ENCODE results near the gene STRN.
"Not testable (repeated sequence)": the region's sequence is repeated elsewhere in the genome, so short reads cannot be mapped to it uniquely, and the experiment has no call there.

Gene STRN

GRCh38 chr2:36966370-36967235, at the start of gene STRN:
TSS of gene STRN (minus strand) at chr2:36966536. CDS start at chr2:36966463, 73 bp downstream.
- DNase-seq (ENCODE audit: low read depth) = peak; percentile 89

GRCh38 chr2:37013315-37013641, 46.9 kb upstream of the STRN start:
- DNase-seq (ENCODE audit: low read depth) = no peak

- DNase-seq (ENCODE audit: low read depth) = no peak
Observed at GRCh38 chr2:37011130-37011529, 44.8 kb upstream of the STRN start.

- DNase-seq (ENCODE audit: low read depth) = peak; percentile 8
Observed at GRCh38 chr2:37005118-37005868, 39.0 kb upstream of the STRN start.

GRCh38 chr2:37000988-37001556, 34.7 kb upstream of the STRN start:
- no peak for DNase-seq (ENCODE audit: low read depth)

- no peak for DNase-seq (ENCODE audit: low read depth)
Observed at GRCh38 chr2:37000318-37000717, 34.0 kb upstream of the STRN start.

GRCh38 chr2:36999416-36999815, 33.1 kb upstream of the STRN start:
- DNase-seq (ENCODE audit: low read depth) = not testable (repeated sequence)

- DNase-seq (ENCODE audit: low read depth) = no peak
Observed at GRCh38 chr2:36993841-36994620, 27.7 kb upstream of the STRN start.

GRCh38 chr2:36988008-36988407, 21.7 kb upstream of the STRN start:
- no peak for DNase-seq (ENCODE audit: low read depth)

- DNase-seq (ENCODE audit: low read depth) = no peak
Observed at GRCh38 chr2:36982467-36982866, 16.1 kb upstream of the STRN start.

GRCh38 chr2:36981911-36982310, 15.6 kb upstream of the STRN start:
- no peak for DNase-seq (ENCODE audit: low read depth)

GRCh38 chr2:36979007-36979406, 12.7 kb upstream of the STRN start:
- DNase-seq (ENCODE audit: low read depth) = not testable (repeated sequence)

- no peak for DNase-seq (ENCODE audit: low read depth)
Observed at GRCh38 chr2:36976065-36976464, 9.7 kb upstream of the STRN start.

GRCh38 chr2:36975306-36975705, 9.0 kb upstream of the STRN start:
- no peak for DNase-seq (ENCODE audit: low read depth)

GRCh38 chr2:36973320-36973719, 7.0 kb upstream of the STRN start:
- no peak for DNase-seq (ENCODE audit: low read depth)

GRCh38 chr2:36971990-36972389, 5.7 kb upstream of the STRN start:
- no peak for DNase-seq (ENCODE audit: low read depth)

- no peak for DNase-seq (ENCODE audit: low read depth)
Observed at GRCh38 chr2:36967236-36967876, 1.0 kb upstream of the STRN start.

- peak; percentile 53 for DNase-seq (ENCODE audit: low read depth)
Observed at GRCh38 chr2:36965751-36966369, 476 bp downstream of the STRN start.

GRCh38 chr2:36965206-36965605, 1.1 kb downstream of the STRN start:
- no peak for DNase-seq (ENCODE audit: low read depth)

- no peak for DNase-seq (ENCODE audit: low read depth)
Observed at GRCh38 chr2:36964496-36965058, 1.8 kb downstream of the STRN start.

GRCh38 chr2:36963734-36964133, 2.6 kb downstream of the STRN start:
- no peak for DNase-seq (ENCODE audit: low read depth)

Measured in CMK (cell line).